HG03571 (cell line): ENCODE measurements around the gene AMIGO3.
"Not testable (repeated sequence)": the region's sequence is repeated elsewhere in the genome, so short reads cannot be mapped to it uniquely, and the experiment has no call there.

ENCODE experiments used
- ATAC-seq: cut with Tn5 transposase; IDR thresholded peaks from one replicate; pipeline ENCODE4 v1.9.1; 2021; ENCODE audit not compliant: unreplicated experiment

The AMIGO3 gene

GRCh38 chr3:49719214-49719884, at the start of gene AMIGO3:
Gene AMIGO3 (minus strand): TSS chr3:49719684. CDS start chr3:49719465, 219 bp downstream.
- ATAC-seq, result peak; percentile 43

- no peak for ATAC-seq
These were observed 44.5 kb upstream of the AMIGO3 start for GRCh38 chr3:49763981-49764380.

DNA sequence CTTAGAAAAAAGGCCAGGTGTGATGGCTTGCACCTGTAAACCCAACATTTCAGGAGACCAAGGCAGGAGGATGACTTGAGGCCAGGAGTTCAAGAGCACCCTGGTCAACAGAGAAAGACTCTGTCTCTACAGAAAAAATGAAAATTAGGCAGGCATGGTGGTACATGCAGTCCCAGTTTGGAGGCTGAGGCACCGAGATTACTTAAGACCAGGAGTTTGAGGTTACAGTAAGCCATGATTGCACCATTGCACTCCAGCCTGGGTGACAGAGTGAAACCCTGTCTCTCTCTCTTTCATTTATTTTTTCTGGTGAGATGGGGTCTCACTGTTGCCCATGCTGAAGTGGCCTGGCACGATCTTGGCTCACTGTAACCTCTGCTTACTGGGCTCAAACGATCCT, 42.2 kb upstream of the AMIGO3 start:
- no peak for ATAC-seq

DNA sequence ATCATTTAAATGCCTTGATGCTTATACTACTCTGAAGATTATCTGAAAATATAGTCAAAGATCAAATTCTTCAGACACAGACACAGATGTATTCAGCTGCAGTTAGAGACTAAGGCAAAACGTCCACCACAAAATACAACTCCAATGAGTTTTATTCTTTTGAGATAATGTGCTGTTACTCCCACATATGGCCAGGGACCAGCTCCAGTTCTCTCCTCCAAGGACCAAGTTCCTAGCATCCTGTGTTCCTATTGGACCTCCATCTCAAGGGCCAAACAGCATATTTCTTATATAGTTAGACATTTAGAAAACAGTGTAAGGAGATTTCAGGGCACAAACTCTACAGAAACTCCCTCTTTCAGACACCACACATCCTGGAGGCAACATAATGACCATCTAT, 39.7 kb upstream of the AMIGO3 start:
- no peak for ATAC-seq

GRCh38 chr3:49757197-49757596, 37.7 kb upstream of the AMIGO3 start:
- no peak for ATAC-seq

GRCh38 chr3:49756036-49756435, 36.6 kb upstream of the AMIGO3 start:
- ATAC-seq, result no peak

GRCh38 chr3:49754536-49754935, 35.1 kb upstream of the AMIGO3 start:
- ATAC-seq, result no peak

GRCh38 chr3:49751501-49751900, 32.0 kb upstream of the AMIGO3 start:
- ATAC-seq, result no peak

- ATAC-seq, result no peak
These were observed 30.6 kb upstream of the AMIGO3 start for GRCh38 chr3:49750056-49750455.

DNA sequence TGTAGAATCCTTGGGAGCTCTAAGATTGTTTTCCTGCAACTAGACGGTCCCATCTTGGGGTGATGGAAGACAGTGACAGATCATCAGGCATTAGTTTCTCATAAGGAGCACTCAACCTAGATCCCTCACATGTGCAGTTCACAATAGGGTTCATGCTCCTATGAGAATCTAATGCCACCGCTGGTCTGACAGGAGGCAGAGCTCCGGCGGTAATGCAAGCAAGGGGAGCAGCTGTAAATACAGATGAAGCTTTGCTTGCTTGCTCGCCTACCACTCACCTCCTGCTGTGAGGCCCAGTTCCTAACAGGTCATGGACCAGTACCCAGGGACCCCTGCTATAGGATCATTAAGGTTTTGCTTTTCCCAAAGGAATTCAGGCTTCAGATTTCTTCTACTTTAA, 29.4 kb upstream of the AMIGO3 start:
- ATAC-seq, result not testable (repeated sequence)

DNA sequence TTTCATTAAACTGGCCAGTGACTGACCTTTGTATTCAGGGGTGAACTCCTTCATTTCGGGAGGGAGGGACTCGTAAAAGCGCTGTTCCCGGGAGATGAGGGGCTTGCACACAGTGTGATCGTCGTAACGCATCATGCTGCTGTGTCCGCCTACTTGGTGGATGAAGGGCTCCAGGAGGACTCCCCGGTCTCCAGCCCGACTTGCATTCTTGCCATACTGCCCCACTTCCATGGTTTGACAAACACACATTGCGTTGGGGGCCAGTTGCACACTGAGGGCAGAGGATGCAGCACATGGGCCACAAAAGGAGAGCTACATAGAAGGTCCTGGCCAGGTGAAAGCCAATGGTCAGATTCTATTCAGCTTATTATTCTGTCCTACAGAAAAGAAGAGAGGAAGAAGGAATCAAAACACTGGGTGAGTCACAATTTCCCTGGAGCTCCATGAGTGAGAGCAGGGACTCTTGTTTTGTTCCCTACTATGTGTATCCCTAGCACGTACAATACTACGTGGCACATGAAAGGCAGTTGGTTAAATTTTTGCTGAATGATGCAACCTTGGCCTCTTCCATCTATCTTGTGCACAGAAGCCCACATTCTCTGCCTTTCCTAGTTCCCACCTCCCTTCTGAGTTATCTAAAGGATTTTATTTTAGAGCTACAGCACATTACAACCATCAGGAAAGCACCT, 28.5 kb upstream of the AMIGO3 start:
- no peak for ATAC-seq

GRCh38 chr3:49745986-49746385, 26.5 kb upstream of the AMIGO3 start:
- ATAC-seq, result no peak

DNA sequence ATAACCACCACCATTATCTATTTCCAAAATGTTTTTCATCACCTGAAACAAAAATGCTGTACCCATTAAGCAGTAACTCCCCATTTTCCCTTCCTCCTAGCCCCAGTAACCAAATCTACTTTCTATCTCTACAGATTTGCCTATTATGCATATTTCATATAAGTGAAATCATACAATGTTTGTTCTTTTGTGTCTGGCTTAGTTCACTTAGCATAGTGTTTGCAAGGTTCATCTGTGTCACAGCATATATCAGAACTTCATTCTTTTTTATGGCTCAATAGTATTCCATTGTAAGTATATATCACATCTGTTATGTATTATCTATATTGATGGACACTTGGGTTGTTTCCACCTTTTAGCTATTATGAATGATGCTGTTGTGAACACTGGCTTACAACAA, 20.9 kb upstream of the AMIGO3 start:
- ATAC-seq, result no peak

DNA sequence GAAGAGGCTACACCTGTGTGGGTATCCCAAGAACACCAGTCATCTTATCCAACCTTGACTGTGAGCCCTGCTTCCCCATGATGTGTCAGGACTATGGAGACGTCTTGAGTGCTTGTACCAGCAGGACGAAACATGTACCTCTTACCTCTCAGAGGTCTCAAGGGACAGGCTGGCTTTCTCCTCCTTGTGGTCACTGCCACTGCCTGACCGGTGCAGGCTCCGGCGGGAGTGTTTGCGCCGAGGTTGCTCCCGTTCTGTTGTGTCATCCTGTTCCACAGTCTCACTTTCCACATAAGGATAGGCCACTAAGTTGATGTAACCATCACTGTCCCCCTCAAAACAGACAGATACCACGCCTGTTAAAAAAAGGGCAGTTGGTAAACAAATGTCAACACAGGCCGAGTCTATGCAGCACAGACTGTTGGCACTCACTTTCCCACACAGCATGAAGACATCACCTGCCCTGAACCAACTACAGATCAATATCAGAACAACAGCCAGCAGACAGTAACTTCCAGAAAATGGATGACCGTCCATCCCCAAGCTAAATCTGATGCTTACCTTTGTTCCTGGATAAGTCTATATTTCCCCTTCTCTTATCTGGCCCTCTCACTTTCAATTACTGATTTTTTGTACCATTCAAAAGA, 18.7 kb upstream of the AMIGO3 start:
- no peak for ATAC-seq

DNA sequence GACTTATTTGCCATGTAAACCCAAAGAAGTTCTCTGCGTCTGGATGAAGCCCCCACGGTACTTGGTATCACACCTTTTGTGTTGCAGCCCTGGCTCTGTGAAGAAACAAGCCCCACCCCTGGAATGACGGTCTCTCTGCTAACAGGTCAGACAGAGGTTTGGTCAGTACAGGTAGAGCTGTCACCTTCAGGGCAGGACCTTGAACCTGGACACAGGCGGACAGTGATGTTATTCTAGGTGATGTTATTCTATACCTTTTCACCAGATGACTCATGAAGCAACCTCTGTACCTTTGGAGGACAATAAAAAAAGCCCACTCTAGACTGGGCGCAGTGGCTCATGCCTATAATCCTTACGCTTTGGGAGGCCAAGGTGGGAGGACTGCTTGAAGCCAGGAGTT, 15.3 kb upstream of the AMIGO3 start:
- ATAC-seq, result no peak

- no peak for ATAC-seq
These were observed 14.1 kb upstream of the AMIGO3 start for GRCh38 chr3:49733551-49733950.

DNA sequence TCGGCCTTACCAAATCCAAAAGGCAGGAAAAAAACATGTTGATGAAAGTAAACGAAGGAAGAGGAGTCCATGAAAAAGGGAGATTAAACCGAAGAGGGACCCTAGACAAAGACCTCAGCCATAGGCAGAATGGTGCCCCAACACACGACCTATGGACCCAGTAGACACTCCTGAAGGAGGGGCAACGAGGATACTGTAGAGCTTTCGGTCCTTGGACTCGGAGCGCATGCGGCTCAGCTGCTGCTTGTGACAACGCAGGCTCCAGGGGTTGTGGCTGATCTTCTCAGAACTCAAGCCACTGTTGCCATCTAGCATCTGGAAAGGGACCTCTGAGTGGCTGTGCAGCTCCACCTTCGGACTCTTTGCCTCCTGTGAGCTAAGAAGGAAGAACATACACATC, 13.1 kb upstream of the AMIGO3 start:
- ATAC-seq, result no peak

- no peak for ATAC-seq
These were observed 10.6 kb upstream of the AMIGO3 start for GRCh38 chr3:49729966-49730609.

DNA sequence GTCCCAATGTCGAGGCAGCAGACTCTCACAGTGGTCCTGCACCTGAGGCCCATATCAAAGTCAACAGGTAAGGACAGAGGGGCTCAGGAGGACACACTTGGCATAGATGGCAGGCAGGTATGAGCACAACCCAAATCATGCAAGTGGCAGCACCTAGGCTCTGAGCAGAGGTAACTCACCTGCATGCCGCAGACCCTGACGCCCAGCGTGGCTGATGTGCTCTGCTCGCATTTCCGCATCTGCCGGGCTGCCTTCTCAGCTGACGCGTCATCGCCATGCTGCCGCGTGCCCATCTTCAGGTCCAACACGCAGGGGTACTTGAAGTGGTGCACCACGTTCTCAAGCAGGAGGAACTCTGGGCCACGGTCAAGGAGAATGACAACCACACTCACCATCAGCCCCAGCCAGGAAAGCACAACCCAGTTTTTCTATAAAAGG, 8.5 kb upstream of the AMIGO3 start:
- ATAC-seq, result no peak

DNA sequence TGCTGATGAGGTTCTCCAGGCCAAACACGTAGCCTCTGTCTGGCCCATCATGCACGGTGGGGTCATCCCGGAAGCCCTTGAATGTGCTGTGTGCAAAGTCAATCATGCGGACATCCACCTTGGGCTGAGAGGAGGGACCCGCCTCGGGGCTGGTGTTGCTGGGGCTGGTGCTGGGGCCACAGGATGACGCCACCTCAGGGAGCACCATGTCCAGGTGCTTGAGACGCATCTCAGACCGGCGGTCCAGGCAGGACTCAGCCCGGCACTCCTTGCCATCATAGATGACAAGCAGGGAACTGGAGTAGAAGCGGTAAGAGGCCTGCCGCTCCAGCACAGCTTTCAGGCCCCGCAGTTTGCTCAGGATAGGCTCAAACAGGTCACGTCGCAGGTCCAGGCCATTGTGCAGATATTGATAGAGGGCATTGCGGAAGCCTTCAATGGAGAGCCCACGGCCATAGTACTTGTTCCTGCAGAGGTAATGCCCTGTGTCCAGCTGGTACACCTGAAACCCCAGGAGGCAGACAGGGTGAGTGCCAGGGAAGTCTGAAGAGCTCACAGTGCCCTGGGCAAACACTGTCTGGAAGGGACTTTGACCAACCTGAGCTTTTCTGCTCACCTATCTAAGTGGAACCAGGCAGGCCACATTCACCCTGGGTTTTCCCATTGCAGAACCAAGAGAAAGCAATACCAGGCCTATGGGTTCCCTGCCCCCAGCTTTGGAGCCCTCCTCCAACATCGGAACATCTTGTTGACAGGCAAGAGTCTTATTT, 7.9 kb upstream of the AMIGO3 start:
- ATAC-seq, result no peak
